Pulmonary artery endothelial cell (primary cell): ENCODE measurements around the gene LPP. TPM values are rescaled to one million over a fixed set of nuclear protein-coding genes. Genes with fewer than 3 reads are reported as not detected.

Source experiments
- DNase-seq: peaks from one replicate; pipeline ENCODE4 v3.0.0-alpha.2; 2011; ENCODE audit warnings: low read depth, low spot score
- total RNA-seq: library from RNA; depleted of rRNA; stranded (reverse); fragments of >200 nt; gene quantifications from 2 replicates; pipeline ENCODE4 v1.2.3, GENCODE V29; 2014

Gene LPP
- total RNA-seq, 1 donor from 2014 or later, result 31.5 TPM

GRCh38 chr3:188353426-188353825 is 199.5 kb downstream of the LPP start:
- no peak for DNase-seq

- no peak for DNase-seq
Observed at GRCh38 chr3:188358787-188359493, 205.0 kb downstream of the LPP start.

- DNase-seq, result no peak
Observed at GRCh38 chr3:188360364-188360881, 206.5 kb downstream of the LPP start.

GRCh38 chr3:188361888-188362287 is 207.9 kb downstream of the LPP start:
- no peak for DNase-seq

- peak; percentile 85 for DNase-seq
Observed at GRCh38 chr3:188362405-188362831, 208.5 kb downstream of the LPP start.

GRCh38 chr3:188365184-188365583 is 211.2 kb downstream of the LPP start:
- no peak for DNase-seq

- DNase-seq, result peak; percentile 91
Observed at GRCh38 chr3:188365988-188366698, 212.2 kb downstream of the LPP start.

- DNase-seq, result no peak
Observed at GRCh38 chr3:188367678-188368077, 213.7 kb downstream of the LPP start.

GRCh38 chr3:188369526-188369925 is 215.6 kb downstream of the LPP start:
- no peak for DNase-seq

GRCh38 chr3:188370081-188370830 is 216.3 kb downstream of the LPP start:
- DNase-seq, result no peak

- no peak for DNase-seq
Observed at GRCh38 chr3:188378786-188379185, 224.8 kb downstream of the LPP start.

- no peak for DNase-seq
Observed at GRCh38 chr3:188380252-188380651, 226.3 kb downstream of the LPP start.

- no peak for DNase-seq
Observed at GRCh38 chr3:188380722-188381121, 226.8 kb downstream of the LPP start.

GRCh38 chr3:188383748-188384147 is 229.8 kb downstream of the LPP start:
- DNase-seq, result no peak

- no peak for DNase-seq
Observed at GRCh38 chr3:188385295-188385694, 231.3 kb downstream of the LPP start.

- DNase-seq, result no peak
Observed at GRCh38 chr3:188389711-188390342, 235.9 kb downstream of the LPP start.

- no peak for DNase-seq
Observed at GRCh38 chr3:188390343-188390718, 236.4 kb downstream of the LPP start.

- DNase-seq, result no peak
Observed at GRCh38 chr3:188390775-188391443, 237.0 kb downstream of the LPP start.

GRCh38 chr3:188391592-188391991 is 237.6 kb downstream of the LPP start:
- no peak for DNase-seq

GRCh38 chr3:188392076-188392475 is 238.1 kb downstream of the LPP start:
- no peak for DNase-seq

- no peak for DNase-seq
Observed at GRCh38 chr3:188394623-188395022, 240.7 kb downstream of the LPP start.
